SU-DHL-6 (cell line): ENCODE measurements around the gene PHF21B.

Source experiments
- EZH2phosphoT487 ChIP-seq: fragments of 200-600 bp; sonication (generic), shearing (Covaris generic); conservative IDR thresholded peaks from 2 replicates; pipeline ENCODE4 v1.6.1; 2018; ENCODE audit warnings: mild to moderate bottlenecking, antibody characterized with exemption, low read length, moderate library complexity, mixed read lengths
- TF ChIP-seq, protein P1 (sequence below): fragments of 200-600 bp; sonication (generic); IDR thresholded peaks from one replicate; pipeline ENCODE4 v1.5.1; 2017; ENCODE audit warnings: antibody characterized with exemption, mild to moderate bottlenecking, low read length, moderate library complexity; ENCODE audit not compliant: insufficient read depth, poor library complexity, severe bottlenecking

DNA sequence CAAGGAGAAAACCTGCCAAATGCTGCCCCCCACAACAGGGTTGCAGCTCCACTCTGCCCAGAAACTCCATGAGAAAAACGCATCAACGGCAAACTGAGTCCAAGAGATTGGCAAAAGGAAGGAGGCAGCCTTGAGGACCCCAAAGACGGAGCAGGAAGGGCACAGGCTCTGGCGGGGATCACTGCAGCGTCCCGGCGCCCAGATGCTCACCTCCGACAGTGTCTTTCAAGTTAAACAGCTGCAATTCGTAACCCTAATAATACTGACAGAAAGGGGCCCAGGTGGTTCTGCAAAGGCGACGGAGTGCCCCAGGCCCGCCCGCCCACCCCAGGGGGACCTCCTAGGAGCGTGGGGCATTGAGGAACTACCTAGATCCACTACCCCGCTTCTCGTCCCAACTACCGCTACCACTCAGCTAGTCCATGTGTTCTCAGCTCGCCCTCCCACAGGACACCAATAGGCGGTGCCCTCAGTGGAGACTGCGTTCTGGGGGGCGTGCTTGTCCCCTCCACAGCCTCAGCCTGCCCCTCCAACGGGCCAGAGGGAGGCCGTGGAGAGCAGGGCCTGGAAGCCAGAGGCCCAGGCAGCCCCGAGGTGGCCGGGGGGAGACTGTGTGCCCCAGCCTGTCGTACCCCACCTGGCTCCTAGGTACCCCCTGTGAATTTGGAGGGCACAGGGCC lies 127.4 kb downstream of the PHF21B start:
- TF ChIP-seq, protein P1, sequence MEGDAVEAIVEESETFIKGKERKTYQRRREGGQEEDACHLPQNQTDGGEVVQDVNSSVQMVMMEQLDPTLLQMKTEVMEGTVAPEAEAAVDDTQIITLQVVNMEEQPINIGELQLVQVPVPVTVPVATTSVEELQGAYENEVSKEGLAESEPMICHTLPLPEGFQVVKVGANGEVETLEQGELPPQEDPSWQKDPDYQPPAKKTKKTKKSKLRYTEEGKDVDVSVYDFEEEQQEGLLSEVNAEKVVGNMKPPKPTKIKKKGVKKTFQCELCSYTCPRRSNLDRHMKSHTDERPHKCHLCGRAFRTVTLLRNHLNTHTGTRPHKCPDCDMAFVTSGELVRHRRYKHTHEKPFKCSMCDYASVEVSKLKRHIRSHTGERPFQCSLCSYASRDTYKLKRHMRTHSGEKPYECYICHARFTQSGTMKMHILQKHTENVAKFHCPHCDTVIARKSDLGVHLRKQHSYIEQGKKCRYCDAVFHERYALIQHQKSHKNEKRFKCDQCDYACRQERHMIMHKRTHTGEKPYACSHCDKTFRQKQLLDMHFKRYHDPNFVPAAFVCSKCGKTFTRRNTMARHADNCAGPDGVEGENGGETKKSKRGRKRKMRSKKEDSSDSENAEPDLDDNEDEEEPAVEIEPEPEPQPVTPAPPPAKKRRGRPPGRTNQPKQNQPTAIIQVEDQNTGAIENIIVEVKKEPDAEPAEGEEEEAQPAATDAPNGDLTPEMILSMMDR, result no peak
- TF ChIP-seq EZH2phosphoT487, result no peak
